Suprapubic skin (tissue), 4 donors: ENCODE results near the gene CIBAR2.

Source experiments
- CTCF ChIP-seq, 2 donors: fragments of 200-600 bp in 1 of 2; fragments of 450-650 bp in 1 of 2; sonication (generic) in 1 of 2; IDR thresholded peaks; one replicate each; pipeline ENCODE4 v1.5.1; 2016 to 2019; ENCODE audit warnings: antibody characterized with exemption in 2 of 2, mild to moderate bottlenecking in 1 of 2, moderate library complexity in 1 of 2
- EP300 ChIP-seq: sonication (generic); formaldehyde crosslinking; IDR thresholded peaks from one replicate; pipeline ENCODE4 v1.6.1; 2017; ENCODE audit warnings: antibody characterized with exemption
- POLR2A ChIP-seq, 2 donors: fragments of 450-650 bp; IDR thresholded peaks; one replicate each; pipeline ENCODE4 v1.6.1; 2017; ENCODE audit warnings: antibody characterized with exemption in 2 of 2, mild to moderate bottlenecking in 2 of 2, moderate library complexity in 2 of 2
- POLR2AphosphoS5 ChIP-seq, 3 donors: sonication (generic); formaldehyde crosslinking; IDR thresholded peaks; one replicate each; pipeline ENCODE4 v1.6.1; 2017; ENCODE audit warnings: antibody characterized with exemption in 3 of 3

GRCh38 chr16:85156869-85157268, 44.6 kb upstream of the CIBAR2 start:
- TF ChIP-seq CTCF (IDR thresholded peaks at IDR 0.05): no peak
- no peak for TF ChIP-seq POLR2A (IDR thresholded peaks at IDR 0.05)
- no peak for TF ChIP-seq EP300
- no peak for TF ChIP-seq POLR2AphosphoS5 (IDR thresholded peaks at IDR 0.05)
